ENCODE data around the gene RAX.

The RAX gene

GRCh38 chr18:59298871-59299270 is 25.6 kb upstream of the RAX start:
- no peaks in the 10 kb centered on the region for H3K36me3 ChIP-seq (ENCODE audit: insufficient read depth, low read depth, low read length)
- peaks cover 45% of the 10 kb centered on the region for H3K27me3 ChIP-seq (ENCODE audit: insufficient read depth, low read length)
- H3K9me3 ChIP-seq (ENCODE audit: insufficient read depth, low read depth, low read length): no peaks in the 10 kb centered on the region
- no peaks in the 10 kb centered on the region for H3K4me1 ChIP-seq (ENCODE audit: insufficient read depth, low read length)
- no peak overlapping the region for H3K4me3 ChIP-seq (ENCODE audit: low read length)
- no peak overlapping the region for H3K9ac ChIP-seq (ENCODE audit: low read depth, low read length)
- H3K27ac ChIP-seq (ENCODE audit: low read length): no peak overlapping the region

- Histone ChIP-seq H3K27ac (ENCODE audit: low read length) (no peak overlapping the region), H3K9ac (ENCODE audit: low read depth, low read length) (no peak overlapping the region), H3K4me1 (ENCODE audit: insufficient read depth, low read length) (peaks cover 7% of the 10 kb centered on the region; the same call in 1 of the 2 replicates), H3K36me3 (ENCODE audit: insufficient read depth, low read depth, low read length) (no peaks in the 10 kb centered on the region), H3K27me3 (ENCODE audit: insufficient read depth, low read length) (peaks cover 44% of the 10 kb centered on the region), H3K4me3 (ENCODE audit: low read length) (no peak overlapping the region), H3K9me3 (ENCODE audit: insufficient read depth, low read depth, low read length) (no peaks in the 10 kb centered on the region)
Observed at GRCh38 chr18:59293317-59293716, 20.1 kb upstream of the RAX start.

GRCh38 chr18:59286341-59286740 is 13.1 kb upstream of the RAX start:
- Histone ChIP-seq H3K27ac (ENCODE audit: low read length) (no peak overlapping the region), H3K4me1 (ENCODE audit: insufficient read depth, low read length) (no peaks in the 10 kb centered on the region), H3K9ac (ENCODE audit: low read depth, low read length) (no peak overlapping the region), H3K4me3 (ENCODE audit: low read length) (no peak overlapping the region), H3K27me3 (ENCODE audit: insufficient read depth, low read length) (peaks cover 36% of the 10 kb centered on the region), H3K9me3 (ENCODE audit: insufficient read depth, low read depth, low read length) (no peaks in the 10 kb centered on the region), H3K36me3 (ENCODE audit: insufficient read depth, low read depth, low read length) (no peaks in the 10 kb centered on the region)

- no peak overlapping the region for H3K27ac ChIP-seq (ENCODE audit: low read length)
- no peaks in the 10 kb centered on the region for H3K4me1 ChIP-seq (ENCODE audit: insufficient read depth, low read length)
- H3K9me3 ChIP-seq (ENCODE audit: insufficient read depth, low read depth, low read length): no peaks in the 10 kb centered on the region
- H3K9ac ChIP-seq (ENCODE audit: low read depth, low read length): no peak overlapping the region
- H3K27me3 ChIP-seq (ENCODE audit: insufficient read depth, low read length): peaks cover 71% of the 10 kb centered on the region
- no peaks in the 10 kb centered on the region for H3K36me3 ChIP-seq (ENCODE audit: insufficient read depth, low read depth, low read length)
- no peak overlapping the region for H3K4me3 ChIP-seq (ENCODE audit: low read length)
Observed at GRCh38 chr18:59282341-59282740, 9.1 kb upstream of the RAX start.

GRCh38 chr18:59279722-59280121 is 6.5 kb upstream of the RAX start:
- peaks cover 97% of the 10 kb centered on the region for H3K27me3 ChIP-seq (ENCODE audit: insufficient read depth, low read length)
- H3K9me3 ChIP-seq (ENCODE audit: insufficient read depth, low read depth, low read length): no peaks in the 10 kb centered on the region
- no peak overlapping the region for H3K4me3 ChIP-seq (ENCODE audit: low read length)
- H3K27ac ChIP-seq (ENCODE audit: low read length): no peak overlapping the region
- H3K36me3 ChIP-seq (ENCODE audit: insufficient read depth, low read depth, low read length): no peaks in the 10 kb centered on the region
- H3K4me1 ChIP-seq (ENCODE audit: insufficient read depth, low read length): peaks cover 13% of the 10 kb centered on the region; the same call in 1 of the 2 replicates
- H3K9ac ChIP-seq (ENCODE audit: low read depth, low read length): no peak overlapping the region

GRCh38 chr18:59279193-59279592 is 5.9 kb upstream of the RAX start:
- no peaks in the 10 kb centered on the region for H3K9me3 ChIP-seq (ENCODE audit: insufficient read depth, low read depth, low read length)
- peaks cover 99% of the 10 kb centered on the region for H3K27me3 ChIP-seq (ENCODE audit: insufficient read depth, low read length)
- H3K27ac ChIP-seq (ENCODE audit: low read length): no peak overlapping the region
- H3K4me3 ChIP-seq (ENCODE audit: low read length): no peak overlapping the region
- no peaks in the 10 kb centered on the region for H3K36me3 ChIP-seq (ENCODE audit: insufficient read depth, low read depth, low read length)
- no peak overlapping the region for H3K9ac ChIP-seq (ENCODE audit: low read depth, low read length)
- peaks cover 13% of the 10 kb centered on the region; the same call in 1 of the 2 replicates for H3K4me1 ChIP-seq (ENCODE audit: insufficient read depth, low read length)

- Histone ChIP-seq H3K4me3 (ENCODE audit: low read length) (no peak overlapping the region), H3K9me3 (ENCODE audit: insufficient read depth, low read depth, low read length) (no peaks in the 10 kb centered on the region), H3K4me1 (ENCODE audit: insufficient read depth, low read length) (peaks cover 13% of the 10 kb centered on the region; the same call in 1 of the 2 replicates), H3K27me3 (ENCODE audit: insufficient read depth, low read length) (peaks cover 99% of the 10 kb centered on the region), H3K27ac (ENCODE audit: low read length) (no peak overlapping the region), H3K36me3 (ENCODE audit: insufficient read depth, low read depth, low read length) (no peaks in the 10 kb centered on the region), H3K9ac (ENCODE audit: low read depth, low read length) (no peak overlapping the region)
Observed at GRCh38 chr18:59278793-59279192, 5.5 kb upstream of the RAX start.

GRCh38 chr18:59276047-59276446 is 2.8 kb upstream of the RAX start:
- Histone ChIP-seq H3K4me3 (ENCODE audit: low read length) (peak overlapping the region; percentile 48; the same call in 1 of the 2 replicates), H3K27me3 (ENCODE audit: insufficient read depth, low read length) (peaks cover 100% of the 10 kb centered on the region), H3K9ac (ENCODE audit: low read depth, low read length) (no peak overlapping the region), H3K27ac (ENCODE audit: low read length) (no peak overlapping the region), H3K9me3 (ENCODE audit: insufficient read depth, low read depth, low read length) (no peaks in the 10 kb centered on the region), H3K36me3 (ENCODE audit: insufficient read depth, low read depth, low read length) (no peaks in the 10 kb centered on the region), H3K4me1 (ENCODE audit: insufficient read depth, low read length) (peaks cover 13% of the 10 kb centered on the region; the same call in 1 of the 2 replicates)

GRCh38 chr18:59275406-59275949 is 2.2 kb upstream of the RAX start:
- Histone ChIP-seq H3K36me3 (ENCODE audit: insufficient read depth, low read depth, low read length) (no peaks in the 10 kb centered on the region), H3K9me3 (ENCODE audit: insufficient read depth, low read depth, low read length) (no peaks in the 10 kb centered on the region), H3K27me3 (ENCODE audit: insufficient read depth, low read length) (peaks cover 100% of the 10 kb centered on the region), H3K4me3 (ENCODE audit: low read length) (peak overlapping the region; percentile 48; the same call in 1 of the 2 replicates), H3K4me1 (ENCODE audit: insufficient read depth, low read length) (peaks cover 13% of the 10 kb centered on the region; the same call in 1 of the 2 replicates), H3K27ac (ENCODE audit: low read length) (no peak overlapping the region), H3K9ac (ENCODE audit: low read depth, low read length) (no peak overlapping the region)

GRCh38 chr18:59274533-59274928 is 1.3 kb upstream of the RAX start:
- Histone ChIP-seq H3K9me3 (ENCODE audit: insufficient read depth, low read depth, low read length) (no peaks in the 10 kb centered on the region), H3K4me1 (ENCODE audit: insufficient read depth, low read length) (peaks cover 13% of the 10 kb centered on the region; the same call in 1 of the 2 replicates), H3K4me3 (ENCODE audit: low read length) (peak overlapping the region; percentile 77; the same call in 1 of the 2 replicates), H3K27ac (ENCODE audit: low read length) (no peak overlapping the region), H3K27me3 (ENCODE audit: insufficient read depth, low read length) (peaks cover 100% of the 10 kb centered on the region), H3K9ac (ENCODE audit: low read depth, low read length) (no peak overlapping the region), H3K36me3 (ENCODE audit: insufficient read depth, low read depth, low read length) (no peaks in the 10 kb centered on the region)

GRCh38 chr18:59273759-59274532 is 692 bp upstream of the RAX start:
- H3K27me3 ChIP-seq (ENCODE audit: insufficient read depth, low read length): peaks cover 99% of the 10 kb centered on the region
- H3K9ac ChIP-seq (ENCODE audit: low read depth, low read length): no peak overlapping the region
- H3K4me1 ChIP-seq (ENCODE audit: insufficient read depth, low read length): peaks cover 13% of the 10 kb centered on the region; the same call in 1 of the 2 replicates
- H3K9me3 ChIP-seq (ENCODE audit: insufficient read depth, low read depth, low read length): no peaks in the 10 kb centered on the region
- H3K36me3 ChIP-seq (ENCODE audit: insufficient read depth, low read depth, low read length): no peaks in the 10 kb centered on the region
- H3K27ac ChIP-seq (ENCODE audit: low read length): no peak overlapping the region
- H3K4me3 ChIP-seq (ENCODE audit: low read length): peak overlapping the region; percentile 77
